Loucy (cell line): ENCODE results near the gene SHROOM3.

Source experiments
- H2AFZ ChIP-seq: fragments of 200-600 bp; sonication (generic); 2 replicates; pipeline ENCODE4 v1.6.0; 2016; ENCODE audit warnings: antibody characterized with exemption, mild to moderate bottlenecking, low read length, moderate library complexity
- H3F3A ChIP-seq: fragments of 200-600 bp; 2 replicates; pipeline ENCODE4 v1.6.0; 2016; ENCODE audit warnings: antibody characterized with exemption, low read depth, mild to moderate bottlenecking
- H3K27me3 ChIP-seq: fragments of 200-600 bp; sonication (generic); 2 replicates; pipeline ENCODE4 v1.6.1; 2014; ENCODE audit warnings: low read length, mild to moderate bottlenecking; ENCODE audit not compliant: insufficient read depth, poor library complexity, severe bottlenecking
- H3K36me3 ChIP-seq: fragments of 200-600 bp; sonication (generic); 2 replicates; pipeline ENCODE4 v1.6.1; 2016; ENCODE audit warnings: low read length; ENCODE audit not compliant: insufficient read depth
- H3K4me1 ChIP-seq: fragments of 200-600 bp; sonication (generic); 2 replicates; pipeline ENCODE4 v1.5.1; 2014; ENCODE audit warnings: low read length, mild to moderate bottlenecking; ENCODE audit not compliant: insufficient read depth, poor library complexity, severe bottlenecking
- H3K4me2 ChIP-seq: fragments of 200-600 bp; sonication (generic); 2 replicates; pipeline ENCODE4 v1.6.0; 2014; ENCODE audit warnings: antibody characterized with exemption, low read length, low read depth, mild to moderate bottlenecking; ENCODE audit not compliant: poor library complexity, severe bottlenecking
- H3K4me3 ChIP-seq: fragments of 200-600 bp; sonication (generic); 2 replicates; pipeline ENCODE4 v1.5.1; 2014; ENCODE audit warnings: low read length, mild to moderate bottlenecking, mixed read lengths; ENCODE audit not compliant: poor library complexity, severe bottlenecking
- H3K79me2 ChIP-seq: fragments of 200-600 bp; sonication (generic); 2 replicates; pipeline ENCODE4 v1.6.1; 2014; ENCODE audit warnings: low read length; ENCODE audit not compliant: insufficient read depth
- H3K9ac ChIP-seq: fragments of 200-600 bp; sonication (generic); 2 replicates; pipeline ENCODE4 v1.6.0; 2014; ENCODE audit warnings: mild to moderate bottlenecking, low read depth, low read length, moderate library complexity; ENCODE audit not compliant: poor library complexity, severe bottlenecking
- H3K9me2 ChIP-seq: fragments of 200-600 bp; sonication (generic); replicated peaks from 2 replicates; pipeline ENCODE4 v1.6.1; 2016; ENCODE audit warnings: low read depth, low read length, mixed read lengths
- H3K9me3 ChIP-seq: fragments of 200-600 bp; sonication (generic); 2 replicates; pipeline ENCODE4 v1.6.1; 2014; ENCODE audit warnings: mild to moderate bottlenecking, antibody characterized with exemption, low read length, low read depth; ENCODE audit not compliant: insufficient read depth
- H4K20me1 ChIP-seq: fragments of 200-600 bp; sonication (generic); 2 replicates; pipeline ENCODE4 v1.6.0; 2014; ENCODE audit warnings: antibody characterized with exemption, low read length, mild to moderate bottlenecking; ENCODE audit not compliant: insufficient read depth, poor library complexity, severe bottlenecking
- EZH2phosphoT487 ChIP-seq: fragments of 200-600 bp; IDR thresholded peaks from 2 replicates; pipeline ENCODE4 v1.6.1; 2018; ENCODE audit warnings: antibody characterized with exemption, mild to moderate bottlenecking, moderate library complexity, borderline replicate concordance
- TF ChIP-seq, protein P1 (sequence below): fragments of 200-600 bp; sonication (generic); conservative IDR thresholded peaks from 2 replicates; pipeline ENCODE4 v1.5.1; 2014; ENCODE audit warnings: mild to moderate bottlenecking, antibody characterized with exemption, low read length

SHROOM3 gene

DNA sequence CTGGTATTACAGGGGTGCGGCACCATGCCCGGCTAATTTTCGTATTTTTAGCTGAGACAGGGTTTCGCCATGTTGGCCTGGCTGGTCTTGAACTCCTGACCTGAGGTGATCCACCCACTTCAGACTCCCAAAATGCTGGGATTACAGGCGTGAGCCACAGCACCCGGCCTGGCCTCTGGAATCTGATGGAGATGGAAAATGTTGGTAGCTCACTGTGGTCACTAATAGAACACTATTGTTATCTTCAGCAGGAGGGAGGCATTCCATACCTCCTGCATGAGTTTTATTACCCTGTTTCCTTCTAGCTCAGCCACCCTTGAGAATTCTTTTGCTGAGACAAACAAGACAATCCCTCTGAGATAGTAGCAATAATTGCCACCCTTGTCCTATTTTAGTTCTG, 105.0 kb downstream of the SHROOM3 start:
- TF ChIP-seq, protein P1, sequence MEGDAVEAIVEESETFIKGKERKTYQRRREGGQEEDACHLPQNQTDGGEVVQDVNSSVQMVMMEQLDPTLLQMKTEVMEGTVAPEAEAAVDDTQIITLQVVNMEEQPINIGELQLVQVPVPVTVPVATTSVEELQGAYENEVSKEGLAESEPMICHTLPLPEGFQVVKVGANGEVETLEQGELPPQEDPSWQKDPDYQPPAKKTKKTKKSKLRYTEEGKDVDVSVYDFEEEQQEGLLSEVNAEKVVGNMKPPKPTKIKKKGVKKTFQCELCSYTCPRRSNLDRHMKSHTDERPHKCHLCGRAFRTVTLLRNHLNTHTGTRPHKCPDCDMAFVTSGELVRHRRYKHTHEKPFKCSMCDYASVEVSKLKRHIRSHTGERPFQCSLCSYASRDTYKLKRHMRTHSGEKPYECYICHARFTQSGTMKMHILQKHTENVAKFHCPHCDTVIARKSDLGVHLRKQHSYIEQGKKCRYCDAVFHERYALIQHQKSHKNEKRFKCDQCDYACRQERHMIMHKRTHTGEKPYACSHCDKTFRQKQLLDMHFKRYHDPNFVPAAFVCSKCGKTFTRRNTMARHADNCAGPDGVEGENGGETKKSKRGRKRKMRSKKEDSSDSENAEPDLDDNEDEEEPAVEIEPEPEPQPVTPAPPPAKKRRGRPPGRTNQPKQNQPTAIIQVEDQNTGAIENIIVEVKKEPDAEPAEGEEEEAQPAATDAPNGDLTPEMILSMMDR = no peak
- TF ChIP-seq EZH2phosphoT487 = no peak
- H2AFZ ChIP-seq = no peak overlapping the region
- no peaks in the 10 kb centered on the region for H3K36me3 ChIP-seq
- H3K9ac ChIP-seq = no peak overlapping the region
- no peaks in the 10 kb centered on the region for H4K20me1 ChIP-seq
- H3K4me1 ChIP-seq = peaks cover 16% of the 10 kb centered on the region
- H3K79me2 ChIP-seq = no peaks in the 10 kb centered on the region
- H3K4me2 ChIP-seq = no peak overlapping the region
- H3K9me3 ChIP-seq = no peaks in the 10 kb centered on the region
- no peaks in the 10 kb centered on the region; the same call in 1 of the 2 replicates for H3F3A ChIP-seq
- H3K9me2 ChIP-seq = no peaks in the 10 kb centered on the region
- no peaks in the 10 kb centered on the region for H3K27me3 ChIP-seq
- H3K4me3 ChIP-seq = no peak overlapping the region

DNA sequence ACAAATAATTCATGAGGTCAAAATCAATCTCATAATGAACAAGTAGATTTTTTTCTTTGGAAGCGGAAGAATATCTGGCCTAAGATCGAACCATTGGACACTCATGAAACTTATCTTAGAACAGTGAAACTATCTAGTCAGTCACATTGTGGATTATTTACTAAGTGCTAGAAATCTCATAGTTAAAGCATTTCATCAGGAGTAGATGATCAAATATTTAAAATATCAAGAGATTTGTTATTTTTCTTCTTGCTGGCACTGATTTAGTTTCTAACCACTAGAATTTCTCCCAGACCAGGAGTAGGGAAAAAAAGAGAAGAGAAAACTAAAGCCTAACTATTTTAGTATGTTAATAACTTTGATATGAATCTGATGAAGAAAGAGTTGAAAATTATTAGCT, 105.5 kb downstream of the SHROOM3 start:
- Histone ChIP-seq H2AFZ (no peak overlapping the region), H3K36me3 (no peaks in the 10 kb centered on the region), H3K9me3 (no peaks in the 10 kb centered on the region), H3K79me2 (no peaks in the 10 kb centered on the region), H3K9ac (no peak overlapping the region), H3K27me3 (no peaks in the 10 kb centered on the region), H3K4me3 (no peak overlapping the region), H3K9me2 (no peaks in the 10 kb centered on the region), H4K20me1 (no peaks in the 10 kb centered on the region), H3F3A (peaks cover 2% of the 10 kb centered on the region; the same call in 1 of the 2 replicates), H3K4me2 (no peak overlapping the region), H3K4me1 (peaks cover 20% of the 10 kb centered on the region)
- TF ChIP-seq EZH2phosphoT487 = no peak
- TF ChIP-seq, protein P1 = no peak

DNA sequence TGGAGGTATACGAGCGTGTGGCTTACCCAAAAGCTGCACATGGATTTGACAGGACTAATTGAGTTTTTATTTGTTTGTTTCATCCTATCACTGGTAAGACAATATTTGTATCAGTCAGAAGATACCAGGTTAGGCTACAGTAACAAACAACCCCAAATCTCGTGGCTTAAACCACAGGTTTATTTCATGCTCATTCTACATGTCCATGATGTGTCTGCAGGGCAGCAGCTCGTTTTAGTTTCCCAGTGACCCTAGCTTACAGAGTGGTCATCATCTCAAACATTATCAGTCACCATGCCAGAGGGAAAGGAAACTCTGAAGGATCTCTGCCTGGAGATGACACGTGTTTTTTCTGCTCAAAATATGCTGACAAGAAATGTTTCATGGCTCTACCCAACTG, 108.3 kb downstream of the SHROOM3 start:
- Histone ChIP-seq H3K4me2 (no peak overlapping the region), H3K27me3 (no peaks in the 10 kb centered on the region)

DNA sequence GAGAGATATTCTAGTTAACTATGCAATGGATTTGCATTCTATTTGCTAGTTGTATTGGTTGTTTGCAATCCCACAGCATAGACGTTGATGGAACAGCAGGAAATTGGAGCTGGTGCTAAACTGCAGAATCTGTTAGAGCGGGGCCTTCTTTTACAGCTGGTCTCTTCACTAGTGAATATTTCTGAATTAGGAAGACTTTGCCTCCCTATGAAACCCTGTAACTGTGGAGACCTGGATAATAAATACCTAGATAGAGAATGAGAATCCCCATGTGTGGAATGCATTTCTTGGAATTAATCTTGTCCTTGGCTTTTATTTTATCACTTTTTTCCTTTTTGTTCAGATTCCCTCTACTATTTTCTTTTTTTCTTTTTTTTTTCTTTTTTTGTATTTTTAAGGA, 109.7 kb downstream of the SHROOM3 start:
- Histone ChIP-seq H3K79me2 (no peaks in the 10 kb centered on the region), H3K27me3 (no peaks in the 10 kb centered on the region), H3K4me1 (peaks cover 37% of the 10 kb centered on the region), H3K36me3 (no peaks in the 10 kb centered on the region), H3K4me2 (peak overlapping the region; percentile 66), H3K4me3 (peak overlapping the region; percentile 58), H4K20me1 (no peaks in the 10 kb centered on the region), H3K9me2 (no peaks in the 10 kb centered on the region), H3K9ac (no peak overlapping the region), H2AFZ (no peak overlapping the region), H3F3A (peaks cover 4% of the 10 kb centered on the region; the same call in 1 of the 2 replicates), H3K9me3 (no peaks in the 10 kb centered on the region)
- TF ChIP-seq, protein P1 = no peak
- TF ChIP-seq EZH2phosphoT487 = no peak

More for the DNA sequence above, 108.3 kb downstream of the SHROOM3 start:
- Histone ChIP-seq H4K20me1 (no peaks in the 10 kb centered on the region), H3K36me3 (no peaks in the 10 kb centered on the region), H3K4me3 (no peak overlapping the region), H2AFZ (no peak overlapping the region), H3K9ac (no peak overlapping the region), H3F3A (peaks cover 4% of the 10 kb centered on the region; the same call in 1 of the 2 replicates), H3K79me2 (no peaks in the 10 kb centered on the region), H3K9me2 (no peaks in the 10 kb centered on the region), H3K4me1 (peaks cover 37% of the 10 kb centered on the region), H3K9me3 (no peaks in the 10 kb centered on the region)
- TF ChIP-seq EZH2phosphoT487 = no peak
